Activated CD4-positive, alpha-beta T cell treated with anti-CD3 and anti-CD28 coated beads, Interleukin-2, amount 50 U/mL, for 16 hours (primary cell): ENCODE measurements around the gene GDPD4.

Experiments
- DNase-seq: peaks from one replicate; pipeline ENCODE4 v3.0.0-alpha.2; 2020

The GDPD4 gene

GRCh38 chr11:77289737-77290136 lies 11.7 kb downstream of the GDPD4 start:
- DNase-seq: no peak

GRCh38 chr11:77287615-77288273 lies 13.7 kb downstream of the GDPD4 start:
- DNase-seq: no peak

GRCh38 chr11:77287136-77287535 lies 14.3 kb downstream of the GDPD4 start:
- DNase-seq: no peak

DNA sequence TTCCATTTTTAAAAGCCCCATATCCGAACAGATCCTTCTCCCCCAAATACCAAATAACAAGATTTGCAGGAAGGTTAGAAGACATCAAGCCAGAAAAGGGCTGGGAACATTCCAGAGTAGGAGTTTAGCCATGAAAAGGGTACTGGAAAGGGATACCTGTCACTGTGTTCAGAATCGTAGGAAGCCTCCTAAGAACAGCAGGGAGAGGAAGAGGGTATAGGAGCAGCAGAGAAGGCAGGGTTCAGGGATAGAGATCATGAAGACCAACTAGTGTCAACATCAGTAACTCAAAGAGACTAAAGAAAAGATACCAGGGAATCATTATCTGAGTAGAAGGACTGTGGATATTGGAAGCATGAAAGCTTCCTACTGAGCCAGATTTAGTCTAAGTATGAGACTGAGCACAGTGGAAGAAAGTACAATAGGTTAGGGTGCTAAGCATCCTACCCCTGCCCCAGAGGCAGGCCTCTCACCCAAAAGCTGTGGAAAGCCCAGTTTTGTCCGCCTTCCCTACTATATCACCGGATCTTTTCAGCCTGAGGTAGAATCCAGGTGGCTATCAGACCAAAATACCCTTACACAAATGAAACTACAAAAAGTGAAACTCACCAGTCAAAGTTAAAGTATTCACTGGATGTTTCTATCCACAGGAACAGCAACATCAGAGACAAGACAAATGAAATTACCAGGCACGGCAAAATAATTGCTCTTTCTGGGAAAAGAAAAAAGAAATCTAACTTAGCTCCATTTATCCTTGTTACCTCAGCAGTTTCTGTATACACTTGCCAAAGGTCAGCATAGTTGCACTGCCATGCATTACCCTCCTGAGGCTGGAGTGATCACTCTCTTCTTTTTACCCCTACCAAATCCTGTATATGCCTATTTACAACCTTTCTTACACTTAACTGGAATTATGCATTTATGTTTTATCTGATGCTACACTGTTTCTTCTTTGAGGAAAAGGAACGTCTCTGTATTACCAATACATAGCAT lies 16.7 kb downstream of the GDPD4 start:
- DNase-seq: no peak

DNA sequence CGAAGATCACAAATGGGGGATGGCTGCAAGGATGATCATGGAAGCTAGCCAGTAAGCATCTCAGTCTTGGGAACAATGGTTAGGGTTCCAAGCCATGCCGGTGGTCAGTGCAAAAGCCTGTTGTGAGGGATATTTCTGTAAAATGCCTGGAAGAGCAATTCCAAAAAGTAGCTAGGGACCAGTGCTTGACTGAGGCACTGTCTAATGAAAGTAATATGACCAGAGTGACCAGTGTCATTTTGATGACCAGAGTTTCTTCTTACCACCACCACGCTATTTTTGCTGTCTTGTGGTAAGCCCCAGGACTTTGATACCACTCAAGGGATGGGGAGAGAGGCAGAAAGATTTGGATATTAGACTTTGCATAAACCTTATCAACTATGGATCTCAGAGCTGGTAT lies 18.4 kb downstream of the GDPD4 start:
- no peak for DNase-seq

DNA sequence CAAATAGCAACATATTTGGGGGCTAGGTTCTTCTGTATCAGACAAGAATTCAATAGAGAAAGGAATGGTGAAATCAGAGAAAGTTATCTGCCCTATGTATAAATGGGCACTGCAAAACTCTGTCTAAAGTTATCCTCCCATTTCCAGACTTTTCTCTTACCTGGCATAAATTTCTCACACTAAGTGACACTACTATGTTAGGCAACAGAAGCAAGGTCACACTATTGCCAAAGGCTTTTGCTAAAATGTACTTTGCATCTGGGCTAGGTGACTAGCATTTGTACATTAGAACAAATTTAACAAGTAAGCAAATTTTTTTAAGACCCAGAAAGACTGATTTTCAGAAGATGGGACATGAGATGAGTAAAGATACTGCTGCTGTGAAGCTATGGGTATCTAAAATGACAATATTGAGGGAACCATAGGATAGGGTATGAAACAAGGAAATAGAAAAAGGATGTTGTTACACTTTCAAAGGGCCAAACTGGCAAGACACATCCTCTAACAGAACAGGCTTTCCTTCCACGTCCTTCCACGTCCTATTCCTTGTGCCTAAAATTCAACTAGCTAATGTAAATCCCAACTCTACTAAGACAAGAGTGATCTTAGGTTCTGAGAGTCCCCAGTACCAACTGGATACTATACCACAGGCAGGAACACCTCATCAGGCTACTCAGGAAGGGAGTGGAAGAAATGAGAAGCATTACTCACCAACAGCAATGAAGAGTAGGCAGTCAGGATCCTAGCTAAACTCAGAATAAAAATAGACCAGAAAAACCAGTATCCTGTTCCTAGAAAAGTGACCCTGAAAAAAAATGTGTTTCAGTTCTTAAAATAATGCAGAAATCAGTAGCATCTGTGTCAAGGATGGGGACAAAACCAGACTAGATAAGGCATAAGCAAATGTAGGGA lies 22.6 kb downstream of the GDPD4 start:
- no peak for DNase-seq

- DNase-seq: no peak
Observed at GRCh38 chr11:77276271-77276670, 25.2 kb downstream of the GDPD4 start.

GRCh38 chr11:77270921-77271320 lies 30.6 kb downstream of the GDPD4 start:
- DNase-seq: no peak

- no peak for DNase-seq
Observed at GRCh38 chr11:77269484-77270123, 31.9 kb downstream of the GDPD4 start.

DNA sequence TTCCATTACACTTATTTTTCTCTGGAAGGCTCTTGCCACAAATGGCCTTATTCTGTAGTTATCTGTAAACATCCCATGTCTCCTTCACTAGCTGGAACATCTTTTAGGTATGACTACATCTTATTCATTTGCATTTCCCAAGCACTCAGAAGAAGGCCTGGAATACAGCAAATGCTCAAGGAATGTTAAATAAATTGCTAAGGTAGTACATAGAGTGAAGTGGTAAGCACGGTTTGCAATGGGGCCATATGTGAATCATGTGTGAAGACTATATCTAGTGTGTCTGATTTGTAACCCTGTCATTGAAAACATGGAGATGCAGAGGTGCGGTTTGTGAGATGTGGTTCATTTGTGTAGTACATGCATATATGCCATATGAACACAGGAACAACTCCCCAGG lies 33.5 kb downstream of the GDPD4 start:
- DNase-seq: no peak

- DNase-seq: no peak
Observed at GRCh38 chr11:77266766-77267165, 34.7 kb downstream of the GDPD4 start.

GRCh38 chr11:77262803-77263202 lies 38.7 kb downstream of the GDPD4 start:
- DNase-seq: no peak

GRCh38 chr11:77259641-77260040 lies 41.8 kb downstream of the GDPD4 start:
- no peak for DNase-seq

DNA sequence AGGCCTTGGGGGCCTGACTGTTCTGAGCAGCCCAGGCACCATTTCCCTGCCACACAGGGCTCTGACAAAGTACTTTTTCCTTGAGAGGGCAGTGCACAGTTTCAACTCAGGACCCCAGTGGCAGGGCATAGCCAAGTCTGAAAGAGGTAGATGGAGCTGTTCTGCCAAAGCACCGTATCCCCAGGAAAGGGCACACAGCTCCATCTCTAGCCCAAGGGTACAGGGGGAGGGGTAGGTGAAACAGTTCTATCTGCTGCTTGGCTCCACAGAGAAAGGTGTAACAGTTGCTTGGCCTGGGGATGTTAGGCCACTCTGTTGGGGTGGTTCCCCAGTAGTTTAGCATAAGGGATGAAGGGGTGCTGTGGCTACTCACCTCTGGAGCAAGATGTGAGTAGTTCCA lies 47.8 kb downstream of the GDPD4 start:
- no peak for DNase-seq

- no peak for DNase-seq
Observed at GRCh38 chr11:77252555-77253270, 48.8 kb downstream of the GDPD4 start.

GRCh38 chr11:77250881-77251640 lies 50.4 kb downstream of the GDPD4 start:
- DNase-seq: peak; percentile 36

DNA sequence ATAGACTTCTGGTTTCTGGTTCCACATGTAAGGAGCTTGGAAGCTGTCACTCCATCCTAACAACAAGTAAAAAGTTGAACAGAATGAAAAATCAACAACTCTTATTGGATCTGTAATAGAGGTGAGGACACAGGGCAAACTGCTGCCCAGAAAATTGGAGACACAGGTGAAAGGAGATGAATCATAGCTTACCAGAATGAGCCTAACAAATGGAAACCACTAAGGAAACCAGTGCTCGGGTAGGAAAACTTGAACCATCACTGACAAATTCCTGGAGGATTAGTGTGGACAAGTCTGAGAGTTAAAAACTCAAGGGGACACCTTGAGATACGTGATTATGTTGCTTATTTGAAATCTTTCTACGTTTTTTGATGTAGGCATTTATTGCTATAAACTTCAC lies 52.1 kb downstream of the GDPD4 start:
- no peak for DNase-seq

DNA sequence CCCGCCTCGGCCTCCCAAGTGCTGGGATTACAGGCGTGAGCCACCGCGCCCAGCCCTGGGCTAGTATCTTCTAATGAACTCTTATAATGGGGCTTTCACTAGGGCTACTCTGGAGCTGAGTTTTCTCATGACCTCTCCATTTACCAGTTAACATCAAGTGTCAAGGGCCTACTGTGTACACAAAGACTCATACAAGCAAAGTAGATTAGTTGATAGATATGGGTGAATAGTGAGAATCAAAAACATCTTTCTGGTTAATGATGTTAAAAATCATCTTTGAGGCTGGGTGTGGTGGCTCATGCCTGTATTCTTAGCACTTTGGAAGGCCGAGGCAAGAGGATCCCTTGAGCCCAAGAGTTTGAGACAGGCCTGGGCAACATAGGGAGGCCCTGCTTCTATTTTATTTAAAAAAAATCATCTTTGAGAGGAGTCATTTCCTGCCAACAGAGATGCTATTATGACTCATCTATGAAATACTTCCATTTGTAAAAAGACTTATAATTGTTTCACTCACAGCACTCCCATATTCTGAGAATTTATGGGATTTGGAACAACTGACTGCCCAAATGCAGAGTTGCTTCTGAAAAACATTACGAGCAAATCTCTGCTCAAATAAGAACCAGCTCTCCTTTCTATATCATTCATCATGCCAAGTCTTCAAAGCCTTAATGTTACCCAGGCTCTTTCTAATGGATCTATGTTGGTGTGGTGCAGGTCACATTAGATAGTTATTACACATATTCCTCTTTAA lies 57.0 kb downstream of the GDPD4 start:
- no peak for DNase-seq

DNA sequence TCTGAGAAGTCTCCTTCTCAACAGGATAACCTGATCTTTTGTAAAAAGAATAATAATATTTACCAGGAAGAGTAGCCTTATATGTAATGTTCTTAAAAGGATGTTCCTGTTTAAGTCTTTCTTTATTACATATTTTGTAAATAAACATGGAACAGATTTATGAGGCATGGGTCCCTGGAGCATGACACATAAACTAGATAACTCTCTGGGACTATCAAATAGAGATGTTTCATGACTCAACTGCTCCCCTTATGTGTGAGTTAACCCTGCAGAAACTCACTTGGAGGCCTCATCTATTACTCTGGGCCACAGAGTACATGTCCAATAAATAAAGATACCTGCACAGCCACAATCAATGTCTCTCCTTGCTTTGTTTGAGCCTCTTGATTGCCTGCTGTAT lies 64.6 kb downstream of the GDPD4 start:
- DNase-seq: no peak

DNA sequence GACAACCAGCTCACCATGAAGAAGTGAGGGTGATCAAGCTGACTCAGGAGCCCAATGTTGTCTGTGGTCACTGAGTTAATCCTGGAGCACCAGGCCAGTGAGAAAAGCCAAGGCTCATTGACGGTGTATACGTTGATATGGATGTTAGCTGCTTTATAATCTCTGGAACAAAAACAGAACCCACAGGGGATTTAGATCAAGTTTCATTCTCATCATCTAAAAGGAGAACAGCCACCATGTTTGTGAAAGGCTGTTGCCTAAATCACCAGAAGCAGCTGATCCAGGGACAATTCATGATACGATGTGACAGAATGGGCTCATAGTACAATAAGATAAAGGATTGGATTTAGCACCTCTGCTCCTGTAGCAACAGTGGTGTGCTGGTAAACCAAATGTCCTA lies 68.5 kb downstream of the GDPD4 start:
- no peak for DNase-seq
